HepG2 (cell line): ENCODE results near the gene SREK1. TPM values are rescaled to one million over a fixed set of nuclear protein-coding genes. Genes with fewer than 3 reads are reported as not detected.
A peak's percentile ranks its signal among the peaks of the same experiment; 100 is the strongest.

ENCODE experiments used
- ATAC-seq: fragments of 200-7000 bp; cut with Tn5 transposase; 3 replicates; pipeline ENCODE4 v1.9.1; 2020; ENCODE audit warnings: mild to moderate bottlenecking, moderate library complexity
- BruUV-seq: library from RNA; stranded (reverse); fragments of 400-500 nt; replicated peaks from 2 replicates; lab custom pipeline; 2021; lab: Mats Ljungman, UMichigan
- CTCF ChIA-PET: fragments of 300-600 bp; formaldehyde crosslinking; extraction: SDS; loops from one replicate; lab custom pipeline; 2021; ENCODE audit warnings: low total read pairs, inconsistent platforms, low intra/inter-chr PET ratio; lab: Yijun Ruan, JAX
- POLR2A ChIA-PET: fragments of 350-600 bp; sonication (Branson Sonifier 250); formaldehyde crosslinking; loops from one replicate; lab custom pipeline; 2020; ENCODE audit warnings: antibody characterized with exemption, inconsistent platforms; lab: Yijun Ruan, JAX
- DNase-seq: peaks from one replicate; pipeline ENCODE4 v3.0.0-alpha.2; 2015; ENCODE audit warnings: low spot score
- FAIRE-seq: peaks from 3 replicates; lab custom pipeline; 2011; peaks lifted over from hg19 to GRCh38; lab: Jason Lieb, UNC
- H2AFZ ChIP-seq: one replicate; pipeline ENCODE4 v1.6.1; 2011; ENCODE audit warnings: low read length, inconsistent platforms
- H3K27ac ChIP-seq: fragments of 300-600 bp; 3 replicates; pipeline ENCODE4 v1.8.0; 2011; ENCODE audit warnings: mixed run types, mild to moderate bottlenecking, mixed read lengths, low read length, inconsistent platforms; ENCODE audit not compliant: insufficient read depth; ENCODE audit errors: extremely low read length
- H3K27me3 ChIP-seq, 2 experiments: fragments of 200-600 bp in 1 of 2; 2 replicates in 1 of 2; 3 replicates in 1 of 2; pipeline versions ENCODE4 v1.6.0 to v1.8.0; 2011; ENCODE audit warnings: low read length in 2 of 2, mild to moderate bottlenecking in 2 of 2, moderate library complexity in 2 of 2, inconsistent platforms in 1 of 2; ENCODE audit not compliant: insufficient read depth in 2 of 2, control insufficient read depth in 1 of 2
- H3K36me3 ChIP-seq, 2 experiments: fragments of 200-600 bp in 1 of 2; replicated peaks in 1 of 2; 2 replicates in 1 of 2; 3 replicates in 1 of 2; pipeline versions ENCODE4 v1.5.1 to v1.8.0; 2011; ENCODE audit warnings: low read length in 2 of 2, inconsistent platforms in 1 of 2; ENCODE audit not compliant: insufficient read depth in 2 of 2, control insufficient read depth in 1 of 2
- H3K4me1 ChIP-seq: 2 replicates; pipeline ENCODE4 v1.5.1; 2012; ENCODE audit warnings: low read length, inconsistent platforms; ENCODE audit not compliant: insufficient read depth
- H3K4me2 ChIP-seq: 2 replicates; pipeline ENCODE4 v1.6.0; 2011; ENCODE audit warnings: low read depth, low read length, inconsistent platforms
- H3K4me3 ChIP-seq, 3 experiments: fragments of 200-600 bp in 1 of 3; sonication (generic), shearing (Covaris generic) in 1 of 3; replicated peaks in 1 of 3; 2 replicates each; pipeline ENCODE4 v1.5.1; 2011 to 2016; ENCODE audit warnings: low read length in 3 of 3, inconsistent platforms in 2 of 3, low read depth in 2 of 3, mild to moderate bottlenecking in 2 of 3, control low read depth in 1 of 3, mixed read lengths in 1 of 3; ENCODE audit not compliant: insufficient read depth in 1 of 3
- H3K79me2 ChIP-seq: one replicate; pipeline ENCODE4 v1.6.1; 2011; ENCODE audit warnings: low read length, inconsistent platforms; ENCODE audit not compliant: insufficient read depth
- H3K9ac ChIP-seq: 2 replicates; pipeline ENCODE4 v1.6.0; 2011; ENCODE audit warnings: mild to moderate bottlenecking, low read depth, low read length, inconsistent platforms; ENCODE audit not compliant: insufficient read depth
- H3K9me3 ChIP-seq: 2 replicates; pipeline ENCODE4 v1.5.1; 2012; ENCODE audit warnings: mild to moderate bottlenecking, low read length
- H4K20me1 ChIP-seq: 2 replicates; pipeline ENCODE4 v1.6.0; 2011; ENCODE audit warnings: inconsistent platforms, mild to moderate bottlenecking, low read length, moderate library complexity; ENCODE audit not compliant: insufficient read depth
- CAMTA2 ChIP-seq: sonication (generic); formaldehyde crosslinking; IDR thresholded peaks from 2 replicates; pipeline ENCODE4 v1.4.0; 2020; ENCODE audit warnings: mild to moderate bottlenecking, missing genetic modification reagents, borderline replicate concordance
- PLSCR1 ChIP-seq: sonication (generic); formaldehyde crosslinking; IDR thresholded peaks from 2 replicates; pipeline ENCODE4 v1.5.0; 2020; ENCODE audit warnings: missing genetic modification reagents, mild to moderate bottlenecking, borderline replicate concordance
- RELA ChIP-seq: sonication (generic); formaldehyde crosslinking; IDR thresholded peaks from 2 replicates; pipeline ENCODE4 v1.4.0; 2020; ENCODE audit warnings: missing genetic modification reagents
- TCF7L2 ChIP-seq: IDR thresholded peaks from 2 replicates; pipeline ENCODE4 v1.6.1; 2011; ENCODE audit warnings: mild to moderate bottlenecking, low read depth, low read length, moderate library complexity
- ZNF101 ChIP-seq: sonication (generic); formaldehyde crosslinking; IDR thresholded peaks from 2 replicates; pipeline ENCODE4 v1.4.0; 2020; ENCODE audit warnings: mild to moderate bottlenecking, low read depth, missing genetic modification reagents, borderline replicate concordance
- ZNF234 ChIP-seq: sonication (generic); formaldehyde crosslinking; conservative IDR thresholded peaks from 2 replicates; pipeline ENCODE4 v1.5.1; 2020; ENCODE audit warnings: mild to moderate bottlenecking, missing genetic modification reagents
- ZNF547 ChIP-seq: sonication (generic); formaldehyde crosslinking; IDR thresholded peaks from 2 replicates; pipeline ENCODE4 v1.5.1; 2020; ENCODE audit warnings: mild to moderate bottlenecking, missing genetic modification reagents
- ZNF580 ChIP-seq: IDR thresholded peaks from 2 replicates; pipeline ENCODE4 v1.6.1; 2016; ENCODE audit warnings: low read depth, borderline replicate concordance
- ZNF747 ChIP-seq: sonication (generic); formaldehyde crosslinking; IDR thresholded peaks from 2 replicates; pipeline ENCODE4 v1.8.1; 2023; ENCODE audit warnings: missing genetic modification reagents, mild to moderate bottlenecking, borderline replicate concordance
- ZNF83 ChIP-seq: sonication (generic); formaldehyde crosslinking; IDR thresholded peaks from 2 replicates; pipeline ENCODE4 v1.4.0; 2020; ENCODE audit warnings: missing genetic modification reagents, mild to moderate bottlenecking, borderline replicate concordance
- WGBS: methylation state at CpG from one replicate; pipeline ENCODE4 v1.1.6; 2017; ENCODE audit warnings: low lambda C conversion rate; 5-methylcytosine and 5-hydroxymethylcytosine counted together
- in situ Hi-C: cut with HindIII; loops from 2 replicates; pipeline ENCODE4 v1.10.0; 2017; ENCODE audit warnings: low pct_unique_long_range_greater_than_20kb; ENCODE audit not compliant: extremely low pct_ligation_motif_present
- intact Hi-C: fragments of 100-400 bp; cut with micrococcal nuclease; formaldehyde crosslinking; loops from one replicate; pipeline ENCODE4 v1.10.0; 2022; ENCODE audit not compliant: unreplicated experiment
- polyA plus RNA-seq, 8 experiments: library from polyadenylated mRNA; depleted of rRNA in 3 of 8; stranded (reverse) in 7 of 8; unstranded in 1 of 8; fragments of >200 nt; fragmentation: Illumina TruSeq in 4 of 8; extraction: Trizol in 4 of 8; gene quantifications; 2 replicates each; pipeline versions ENCODE4 v1.2.1 to v1.2.3, GENCODE V29; 2011 to 2016; ENCODE audit warnings: low read depth in 4 of 8, missing spikeins in 1 of 8, mixed read lengths in 1 of 8; ENCODE audit not compliant: insufficient read depth in 1 of 8
- total RNA-seq, 5 experiments: library from RNA; depleted of rRNA; stranded (reverse); fragments of >200 nt; fragmentation: Illumina TruSeq; extraction: Trizol; gene quantifications; 2 replicates each; pipeline ENCODE4 v1.2.3, GENCODE V29; 2016; ENCODE audit warnings: low read depth in 1 of 5

The SREK1 gene
- total and polyA plus RNA-seq, 2 of the 13 experiments (the other 11 are each of a cell fraction or from before 2014, with no cell fraction given), result 60.6 to 90.9 TPM

- Histone ChIP-seq H3K27me3 (no peaks in the 10 kb centered on the region), H3K9me3 (no peaks in the 10 kb centered on the region), H4K20me1 (no peaks in the 10 kb centered on the region), H2AFZ (no peak overlapping the region), H3K79me2 (no peaks in the 10 kb centered on the region), H3K4me3 (no peak overlapping the region), H3K9ac (no peak overlapping the region), H3K27ac (no peak overlapping the region), H3K4me2 (no peak overlapping the region), H3K4me1 (no peaks in the 10 kb centered on the region), H3K36me3 (no peaks in the 10 kb centered on the region)
- FAIRE-seq (no peak), ATAC-seq (no peak), DNase-seq (no peak)
- ChIA-PET CTCF (no interaction called here), POLR2A (no interaction called here)
- in situ Hi-C loops (no loop called here), intact Hi-C loops (no loop called here)
- no TSS peak for BruUV-seq
- TF ChIP-seq ZNF234 (CRISPR knock-in tag), result no peak
These were observed 49.3 kb downstream of the SREK1 start for GRCh38 chr5:66193419-66193818.

- ChIA-PET CTCF (no interaction called here), POLR2A (no interaction called here)
- no peak for FAIRE-seq
- no peaks in the 10 kb centered on the region for H3K4me1 ChIP-seq
- no peak overlapping the region for H3K4me3 ChIP-seq
- H3K27ac ChIP-seq, result no peak overlapping the region
- no peaks in the 10 kb centered on the region for H3K36me3 ChIP-seq
- H3K9me3 ChIP-seq, result no peaks in the 10 kb centered on the region
- intact Hi-C loops, result no loop called here
- no peaks in the 10 kb centered on the region for H3K27me3 ChIP-seq
- in situ Hi-C loops, result no loop called here
- TF ChIP-seq CAMTA2 (CRISPR knock-in tag) (no peak), ZNF747 (CRISPR knock-in tag) (no peak), TCF7L2 (no peak), ZNF547 (CRISPR knock-in tag) (no peak), PLSCR1 (no peak), ZNF101 (CRISPR knock-in tag) (no peak), RELA (CRISPR knock-in tag) (no peak), ZNF580 (CRISPR knock-in tag) (no peak), ZNF83 (CRISPR knock-in tag) (no peak)
- no peaks in the 10 kb centered on the region for H3K79me2 ChIP-seq
- H4K20me1 ChIP-seq, result no peaks in the 10 kb centered on the region
- no TSS peak for BruUV-seq
- DNase-seq, result peak; percentile 3
- no peak overlapping the region for H3K9ac ChIP-seq
- ATAC-seq, result peak; percentile 47
- H3K4me2 ChIP-seq, result no peak overlapping the region
- WGBS, result 13% methylated on average over 4 of the region's 4 CpGs
- H2AFZ ChIP-seq, result no peak overlapping the region
These were observed 53.8 kb downstream of the SREK1 start for GRCh38 chr5:66197764-66198405.
